Vagina (tissue), 2 donors: ENCODE data around the gene JMJD7. TPM values are rescaled to one million over a fixed set of nuclear protein-coding genes. Genes with fewer than 3 reads are reported as not detected.

ENCODE experiments used
- DNase-seq, 2 donors: peaks; one replicate each; pipeline ENCODE4 v3.0.0-alpha.2; 2017; ENCODE audit errors: extremely low spot score in 2 of 2
- H3K27ac ChIP-seq: fragments of 200-600 bp; sonication (generic); one replicate; pipeline ENCODE4 v1.5.1; 2019
- H3K27me3 ChIP-seq: fragments of 200-600 bp; sonication (generic); one replicate; pipeline ENCODE4 v1.5.1; 2019
- H3K36me3 ChIP-seq, 2 donors: fragments of 200-600 bp; sonication (generic); one replicate each; pipeline ENCODE4 v1.5.1; 2017 to 2019
- H3K4me1 ChIP-seq: fragments of 200-600 bp; sonication (generic); one replicate; pipeline ENCODE4 v1.5.1; 2019
- H3K4me3 ChIP-seq, 2 donors: fragments of 200-600 bp; sonication (generic); 1 replicate in 1 of 2; 2 replicates in 1 of 2; pipeline ENCODE4 v1.5.1; 2016 to 2019
- H3K9me3 ChIP-seq: fragments of 200-600 bp; sonication (generic); one replicate; pipeline ENCODE4 v1.5.1; 2019
- POLR2A ChIP-seq, 2 donors: fragments of 450-650 bp; IDR thresholded peaks; one replicate each; pipeline ENCODE4 v1.6.1; 2017; ENCODE audit warnings: antibody characterized with exemption in 2 of 2, mild to moderate bottlenecking in 2 of 2, moderate library complexity in 2 of 2
- POLR2AphosphoS5 ChIP-seq, 2 donors: sonication (generic); formaldehyde crosslinking; IDR thresholded peaks; one replicate each; pipeline ENCODE4 v1.9.0; 2017; ENCODE audit warnings: antibody characterized with exemption in 2 of 2, mild to moderate bottlenecking in 2 of 2, low read depth in 1 of 2; ENCODE audit not compliant: insufficient read depth in 1 of 2
- intact Hi-C: fragments of 100-400 bp; cut with DNase I; formaldehyde crosslinking; loops from one replicate; pipeline ENCODE4 v1.15.1; 2023
- total RNA-seq: library from RNA; depleted of rRNA; stranded (reverse); fragments of >200 nt; gene quantifications from one replicate; pipeline ENCODE4 v1.2.3, GENCODE V29; 2016
- TF ChIP-seq, protein P1 (sequence below), 3 experiments: fragments of 450-650 bp in 2 of 3; fragments of 200-600 bp in 1 of 3; sonication (generic) in 1 of 3; IDR thresholded peaks; one replicate each; pipeline ENCODE4 v1.5.1; 2017 to 2019; ENCODE audit warnings: antibody characterized with exemption in 3 of 3, mild to moderate bottlenecking in 2 of 3, moderate library complexity in 2 of 3

JMJD7 gene
- total RNA-seq, 1 donor from 2014 or later = 26.3 TPM

GRCh38 chr15:41878355-41878699, 50.4 kb downstream of the JMJD7 start:
- no peak for TF ChIP-seq POLR2A (IDR thresholded peaks at IDR 0.05)
- Histone ChIP-seq H3K4me3 (no peak overlapping the region), H3K27me3 (no peaks in the 10 kb centered on the region), H3K9me3 (no peaks in the 10 kb centered on the region), H3K36me3 (no peaks in the 10 kb centered on the region), H3K4me1 (peaks cover 30% of the 10 kb centered on the region), H3K27ac (no peak overlapping the region)
- no peak for DNase-seq
- intact Hi-C loops = no loop called here

- no peak for DNase-seq
- H3K4me1 ChIP-seq = peaks cover 30% of the 10 kb centered on the region
- no peaks in the 10 kb centered on the region for H3K27me3 ChIP-seq
- no peaks in the 10 kb centered on the region for H3K36me3 ChIP-seq
- no peaks in the 10 kb centered on the region for H3K9me3 ChIP-seq
- TF ChIP-seq, protein P1, sequence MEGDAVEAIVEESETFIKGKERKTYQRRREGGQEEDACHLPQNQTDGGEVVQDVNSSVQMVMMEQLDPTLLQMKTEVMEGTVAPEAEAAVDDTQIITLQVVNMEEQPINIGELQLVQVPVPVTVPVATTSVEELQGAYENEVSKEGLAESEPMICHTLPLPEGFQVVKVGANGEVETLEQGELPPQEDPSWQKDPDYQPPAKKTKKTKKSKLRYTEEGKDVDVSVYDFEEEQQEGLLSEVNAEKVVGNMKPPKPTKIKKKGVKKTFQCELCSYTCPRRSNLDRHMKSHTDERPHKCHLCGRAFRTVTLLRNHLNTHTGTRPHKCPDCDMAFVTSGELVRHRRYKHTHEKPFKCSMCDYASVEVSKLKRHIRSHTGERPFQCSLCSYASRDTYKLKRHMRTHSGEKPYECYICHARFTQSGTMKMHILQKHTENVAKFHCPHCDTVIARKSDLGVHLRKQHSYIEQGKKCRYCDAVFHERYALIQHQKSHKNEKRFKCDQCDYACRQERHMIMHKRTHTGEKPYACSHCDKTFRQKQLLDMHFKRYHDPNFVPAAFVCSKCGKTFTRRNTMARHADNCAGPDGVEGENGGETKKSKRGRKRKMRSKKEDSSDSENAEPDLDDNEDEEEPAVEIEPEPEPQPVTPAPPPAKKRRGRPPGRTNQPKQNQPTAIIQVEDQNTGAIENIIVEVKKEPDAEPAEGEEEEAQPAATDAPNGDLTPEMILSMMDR (IDR thresholded peaks at IDR 0.05) = no peak
- TF ChIP-seq POLR2AphosphoS5 (IDR thresholded peaks at IDR 0.05; ENCODE audit: insufficient read depth in 1 of 2, low read depth in 1 of 2) (no peak), POLR2A (IDR thresholded peaks at IDR 0.05) (no peak)
- intact Hi-C loops = no loop called here
- H3K4me3 ChIP-seq = no peak overlapping the region
- H3K27ac ChIP-seq = no peak overlapping the region
Measured at GRCh38 chr15:41879321-41879845, 51.5 kb downstream of the JMJD7 start.

GRCh38 chr15:41880156-41880877, 52.4 kb downstream of the JMJD7 start:
- TF ChIP-seq POLR2A (IDR thresholded peaks at IDR 0.05) = no peak
- no peak for TF ChIP-seq POLR2AphosphoS5 (IDR thresholded peaks at IDR 0.05; ENCODE audit: insufficient read depth in 1 of 2, low read depth in 1 of 2)
- TF ChIP-seq, protein P1 (IDR thresholded peaks at IDR 0.05) = no peak
- Histone ChIP-seq H3K4me3 (no peak overlapping the region), H3K9me3 (no peaks in the 10 kb centered on the region), H3K36me3 (no peaks in the 10 kb centered on the region), H3K27ac (no peak overlapping the region), H3K27me3 (no peaks in the 10 kb centered on the region), H3K4me1 (peaks cover 30% of the 10 kb centered on the region)
- intact Hi-C loops = no loop called here
- no peak for DNase-seq

DNA sequence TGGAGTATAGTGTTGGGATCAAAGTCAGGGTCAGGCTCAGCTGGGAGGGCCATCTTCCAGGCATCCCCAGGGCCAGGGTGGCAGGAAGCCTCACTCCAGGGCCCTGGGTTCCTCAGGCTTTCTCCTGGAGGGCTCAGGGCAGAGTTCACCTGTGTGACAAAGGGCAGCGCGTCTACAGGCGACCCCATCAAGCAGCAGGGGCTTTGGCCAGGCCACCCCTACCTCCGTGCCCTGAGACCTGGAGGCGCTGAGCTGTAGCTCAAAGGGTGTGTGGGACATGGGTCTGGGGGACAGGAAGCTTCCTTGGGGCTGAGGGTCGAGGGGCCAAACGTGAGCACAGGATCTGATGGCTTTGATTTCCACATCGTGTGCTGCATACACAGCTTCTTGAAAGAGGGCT, 53.2 kb downstream of the JMJD7 start:
- Histone ChIP-seq H3K27ac (no peak overlapping the region), H3K36me3 (no peaks in the 10 kb centered on the region), H3K4me3 (no peak overlapping the region), H3K27me3 (no peaks in the 10 kb centered on the region), H3K9me3 (no peaks in the 10 kb centered on the region), H3K4me1 (peaks cover 30% of the 10 kb centered on the region)
- DNase-seq = no peak
- intact Hi-C loops = no loop called here
- TF ChIP-seq, protein P1 (IDR thresholded peaks at IDR 0.05) = no peak
- TF ChIP-seq POLR2AphosphoS5 (IDR thresholded peaks at IDR 0.05; ENCODE audit: insufficient read depth in 1 of 2, low read depth in 1 of 2) (no peak), POLR2A (IDR thresholded peaks at IDR 0.05) (no peak)

GRCh38 chr15:41881550-41881919, 53.6 kb downstream of the JMJD7 start:
- intact Hi-C loops = no loop called here
- H3K9me3 ChIP-seq = no peaks in the 10 kb centered on the region
- H3K4me3 ChIP-seq = peak overlapping the region; percentile 31 to 39
- no peak for DNase-seq
- no peak overlapping the region for H3K27ac ChIP-seq
- TF ChIP-seq, protein P1 (IDR thresholded peaks at IDR 0.05) = no peak
- no peak for TF ChIP-seq POLR2AphosphoS5 (IDR thresholded peaks at IDR 0.05; ENCODE audit: insufficient read depth in 1 of 2, low read depth in 1 of 2)
- no peak for TF ChIP-seq POLR2A (IDR thresholded peaks at IDR 0.05)
- peaks cover 30% of the 10 kb centered on the region for H3K4me1 ChIP-seq
- H3K36me3 ChIP-seq = no peaks in the 10 kb centered on the region
- no peaks in the 10 kb centered on the region for H3K27me3 ChIP-seq
